GM12801 (cell line): ENCODE data around the gene CSNK1G1.

Experiments
- CTCF ChIP-seq: IDR thresholded peaks from one replicate; pipeline ENCODE4 v1.5.1; 2011; ENCODE audit warnings: control low read depth; ENCODE audit not compliant: insufficient read length; ENCODE audit errors: extremely low read depth

Gene CSNK1G1

DNA sequence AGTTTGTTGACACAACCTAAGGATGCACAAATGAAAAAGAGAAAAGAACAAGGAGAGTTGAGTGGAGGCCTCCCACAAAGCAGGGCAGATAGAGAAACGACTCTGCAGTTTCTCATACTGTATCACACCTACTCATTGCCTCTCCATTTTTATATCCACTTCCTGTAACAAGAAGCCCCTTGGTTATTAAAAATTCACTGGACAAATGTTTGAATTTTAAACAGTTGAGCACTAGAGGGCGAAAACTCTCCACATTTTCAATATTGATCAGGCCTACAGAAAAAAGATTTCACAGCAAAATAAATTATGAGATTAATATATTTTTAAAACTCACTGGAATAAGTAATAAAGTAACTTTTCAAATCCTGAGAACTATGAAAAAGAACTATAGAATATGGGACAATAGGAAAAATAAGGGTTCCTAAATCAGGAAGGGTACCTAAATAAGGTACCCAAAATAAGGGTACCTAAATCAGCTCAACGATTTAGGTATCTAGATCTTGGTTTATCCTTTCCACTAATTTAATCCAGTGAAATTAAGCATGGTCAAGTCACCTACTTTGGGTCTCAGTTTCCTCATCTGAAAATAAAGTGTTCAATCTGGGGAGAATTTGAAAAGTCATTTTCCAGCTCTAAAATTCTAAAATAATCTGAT is 146.2 kb downstream of the CSNK1G1 start:
- no peak for TF ChIP-seq CTCF

GRCh38 chr15:64205202-64205601 is 150.8 kb downstream of the CSNK1G1 start:
- TF ChIP-seq CTCF: no peak

DNA sequence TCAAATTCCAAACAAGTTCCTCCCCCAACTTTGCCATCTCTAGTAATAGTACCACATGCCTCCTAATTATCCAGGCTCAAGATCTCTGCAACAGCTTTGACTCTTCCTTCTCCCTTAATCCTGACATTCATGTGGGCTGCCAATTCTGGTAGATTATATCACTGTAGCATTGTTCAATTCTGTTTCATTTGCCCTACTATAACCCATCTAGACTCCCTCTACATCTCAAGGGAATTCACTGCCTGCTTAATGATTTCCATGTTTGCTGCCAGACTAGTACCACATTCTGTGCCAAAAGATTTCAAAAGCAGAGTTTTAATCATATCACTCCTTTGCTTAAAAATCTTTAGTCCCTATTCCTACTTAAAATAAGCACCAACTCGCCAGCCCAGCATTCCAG is 158.5 kb downstream of the CSNK1G1 start:
- no peak for TF ChIP-seq CTCF

GRCh38 chr15:64193971-64194370 is 162.0 kb downstream of the CSNK1G1 start:
- no peak for TF ChIP-seq CTCF

DNA sequence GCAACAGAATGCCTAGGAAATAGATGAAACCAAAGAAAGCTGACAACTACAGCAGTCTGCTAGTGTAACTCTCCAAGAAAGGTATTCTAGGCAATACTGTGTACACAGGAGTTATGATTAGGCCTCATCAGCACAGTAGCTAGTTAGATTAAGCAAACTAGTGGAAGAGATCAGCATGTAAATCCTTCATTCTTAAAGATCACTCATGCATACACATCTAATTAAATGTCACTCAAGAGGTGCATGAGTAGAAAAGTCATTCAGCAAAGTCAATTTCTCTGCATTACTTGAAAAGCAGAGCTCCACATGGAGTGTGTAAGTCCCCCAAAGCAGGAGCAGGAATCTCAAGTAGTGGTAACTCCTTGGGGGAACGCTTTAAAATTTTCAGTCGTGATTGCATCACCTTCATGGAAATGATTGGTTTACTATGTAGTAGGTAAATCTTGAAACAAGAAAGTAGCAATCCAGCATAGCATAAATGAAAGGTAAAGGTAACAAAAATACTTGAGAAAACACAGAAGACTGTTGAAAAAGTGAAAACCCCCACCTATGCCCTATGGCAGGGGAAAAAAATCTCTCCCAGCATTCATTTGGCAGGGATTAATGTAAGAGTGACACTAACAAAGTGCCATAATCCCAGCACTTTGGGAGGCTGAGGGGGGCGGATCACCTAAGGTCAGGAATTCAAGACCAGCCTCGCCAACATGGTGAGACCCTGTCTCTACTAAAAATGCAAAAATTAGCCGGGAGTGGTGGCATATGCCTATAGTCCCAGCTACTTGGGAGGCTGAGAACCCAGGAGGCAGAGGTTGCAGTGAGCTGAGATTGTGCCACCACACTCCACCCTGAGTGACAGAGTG is 163.8 kb downstream of the CSNK1G1 start:
- no peak for TF ChIP-seq CTCF

GRCh38 chr15:64187396-64188191 is 168.4 kb downstream of the CSNK1G1 start:
- TF ChIP-seq CTCF: no peak
